Measurements from ENCODE around the gene ZBTB1.
"Not testable (repeated sequence)": the region's sequence is repeated elsewhere in the genome, so short reads cannot be mapped to it uniquely, and the experiment has no call there.

ZBTB1 gene

DNA sequence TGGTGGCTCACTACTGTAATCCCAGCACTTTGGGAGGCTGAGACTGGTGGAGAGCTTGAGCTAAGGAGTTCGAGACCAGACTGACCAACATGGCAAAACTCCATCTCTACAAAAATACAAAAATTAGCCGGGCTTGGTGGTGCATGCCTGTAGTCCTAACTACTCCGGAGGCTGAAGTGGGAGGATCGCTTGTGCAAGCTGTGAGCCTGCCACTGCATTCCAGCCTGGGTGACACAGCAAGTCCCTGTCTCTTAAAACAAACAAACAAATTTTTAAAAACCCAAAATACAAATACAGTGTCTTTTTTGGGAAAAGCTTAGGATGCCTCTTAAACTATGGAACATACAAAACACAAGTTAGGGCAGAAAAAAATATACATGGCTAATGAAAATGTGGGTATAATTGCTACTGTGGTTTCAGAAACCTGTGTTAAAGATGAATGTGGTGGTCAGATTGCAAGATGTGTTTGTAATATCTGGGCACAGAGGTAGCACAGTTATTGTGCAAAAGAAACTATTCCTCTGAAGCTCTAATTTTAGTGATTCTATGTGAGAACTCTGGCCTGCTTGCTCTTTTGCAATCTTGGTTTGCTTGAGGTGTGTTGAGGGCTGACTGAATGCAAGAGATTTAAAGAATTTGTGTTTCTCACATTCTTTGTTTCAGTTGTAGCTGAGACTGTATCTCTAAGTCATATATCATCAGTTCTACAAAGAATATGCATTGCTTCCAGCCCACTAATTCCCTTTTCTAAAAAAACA is 32.1 kb downstream of the ZBTB1 start:
- no peak for DNase-seq

DNA sequence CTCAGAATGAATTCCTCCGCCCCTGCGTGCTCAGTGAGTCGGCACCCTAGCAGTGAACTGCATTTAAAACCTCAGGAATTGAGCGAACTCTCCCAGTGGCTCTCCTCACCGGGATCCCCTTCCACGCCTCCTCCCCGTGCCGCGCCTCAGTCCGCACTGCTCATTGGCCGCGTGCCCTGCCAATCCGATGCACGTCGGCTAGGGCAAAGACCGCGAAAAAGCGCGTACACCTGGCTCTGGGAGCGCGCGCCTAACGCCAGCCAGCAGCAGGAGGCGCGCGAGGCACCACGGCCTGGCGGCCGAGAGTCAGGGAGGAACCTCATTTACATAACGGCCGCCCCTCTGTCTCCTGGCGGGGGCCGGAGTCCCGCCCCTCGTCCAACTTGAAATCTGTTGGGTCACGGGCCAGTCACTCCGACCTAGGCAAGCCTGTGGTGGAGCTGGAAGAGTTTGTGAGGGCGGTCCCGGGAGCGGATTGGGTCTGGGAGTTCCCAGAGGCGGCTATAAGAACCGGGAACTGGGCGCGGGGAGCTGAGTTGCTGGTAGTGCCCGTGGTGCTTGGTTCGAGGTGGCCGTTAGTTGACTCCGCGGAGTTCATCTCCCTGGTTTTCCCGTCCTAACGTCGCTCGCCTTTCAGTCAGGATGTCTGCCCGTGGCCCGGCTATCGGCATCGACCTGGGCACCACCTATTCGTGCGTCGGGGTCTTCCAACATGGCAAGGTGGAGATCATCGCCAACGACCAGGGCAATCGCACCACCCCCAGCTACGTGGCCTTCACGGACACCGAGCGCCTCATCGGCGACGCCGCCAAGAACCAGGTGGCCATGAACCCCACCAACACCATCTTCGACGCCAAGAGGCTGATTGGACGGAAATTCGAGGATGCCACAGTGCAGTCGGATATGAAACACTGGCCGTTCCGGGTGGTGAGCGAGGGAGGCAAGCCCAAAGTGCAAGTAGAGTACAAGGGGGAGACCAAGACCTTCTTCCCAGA is 35.9 kb downstream of the ZBTB1 start, which contains the start of gene HSPA2:
HSPA2 (plus strand) TSS at position 534 of the 995 bp plus-strand sequence; CDS start at position 643, 109 bp downstream.
- DNase-seq, result peak; percentile 97

DNA sequence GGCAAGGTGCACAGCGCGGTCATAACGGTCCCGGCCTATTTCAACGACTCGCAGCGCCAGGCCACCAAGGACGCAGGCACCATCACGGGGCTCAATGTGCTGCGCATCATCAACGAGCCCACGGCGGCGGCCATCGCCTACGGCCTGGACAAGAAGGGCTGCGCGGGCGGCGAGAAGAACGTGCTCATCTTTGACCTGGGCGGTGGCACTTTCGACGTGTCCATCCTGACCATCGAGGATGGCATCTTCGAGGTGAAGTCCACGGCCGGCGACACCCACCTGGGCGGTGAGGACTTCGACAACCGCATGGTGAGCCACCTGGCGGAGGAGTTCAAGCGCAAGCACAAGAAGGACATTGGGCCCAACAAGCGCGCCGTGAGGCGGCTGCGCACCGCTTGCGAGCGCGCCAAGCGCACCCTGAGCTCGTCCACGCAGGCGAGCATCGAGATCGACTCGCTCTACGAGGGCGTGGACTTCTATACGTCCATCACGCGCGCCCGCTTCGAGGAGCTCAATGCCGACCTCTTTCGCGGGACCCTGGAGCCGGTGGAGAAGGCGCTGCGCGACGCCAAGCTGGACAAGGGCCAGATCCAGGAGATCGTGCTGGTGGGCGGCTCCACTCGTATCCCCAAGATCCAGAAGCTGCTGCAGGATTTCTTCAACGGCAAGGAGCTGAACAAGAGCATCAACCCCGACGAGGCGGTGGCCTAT is 36.8 kb downstream of the ZBTB1 start:
- peak; percentile 65 for DNase-seq

DNA sequence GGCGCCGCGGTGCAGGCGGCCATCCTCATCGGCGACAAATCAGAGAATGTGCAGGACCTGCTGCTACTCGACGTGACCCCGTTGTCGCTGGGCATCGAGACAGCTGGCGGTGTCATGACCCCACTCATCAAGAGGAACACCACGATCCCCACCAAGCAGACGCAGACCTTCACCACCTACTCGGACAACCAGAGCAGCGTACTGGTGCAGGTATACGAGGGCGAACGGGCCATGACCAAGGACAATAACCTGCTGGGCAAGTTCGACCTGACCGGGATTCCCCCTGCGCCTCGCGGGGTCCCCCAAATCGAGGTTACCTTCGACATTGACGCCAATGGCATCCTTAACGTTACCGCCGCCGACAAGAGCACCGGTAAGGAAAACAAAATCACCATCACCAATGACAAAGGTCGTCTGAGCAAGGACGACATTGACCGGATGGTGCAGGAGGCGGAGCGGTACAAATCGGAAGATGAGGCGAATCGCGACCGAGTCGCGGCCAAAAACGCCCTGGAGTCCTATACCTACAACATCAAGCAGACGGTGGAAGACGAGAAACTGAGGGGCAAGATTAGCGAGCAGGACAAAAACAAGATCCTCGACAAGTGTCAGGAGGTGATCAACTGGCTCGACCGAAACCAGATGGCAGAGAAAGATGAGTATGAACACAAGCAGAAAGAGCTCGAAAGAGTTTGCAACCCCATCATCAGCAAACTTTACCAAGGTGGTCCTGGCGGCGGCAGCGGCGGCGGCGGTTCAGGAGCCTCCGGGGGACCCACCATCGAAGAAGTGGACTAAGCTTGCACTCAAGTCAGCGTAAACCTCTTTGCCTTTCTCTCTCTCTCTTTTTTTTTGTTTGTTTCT is 37.6 kb downstream of the ZBTB1 start:
- peak; percentile 64 for DNase-seq

DNA sequence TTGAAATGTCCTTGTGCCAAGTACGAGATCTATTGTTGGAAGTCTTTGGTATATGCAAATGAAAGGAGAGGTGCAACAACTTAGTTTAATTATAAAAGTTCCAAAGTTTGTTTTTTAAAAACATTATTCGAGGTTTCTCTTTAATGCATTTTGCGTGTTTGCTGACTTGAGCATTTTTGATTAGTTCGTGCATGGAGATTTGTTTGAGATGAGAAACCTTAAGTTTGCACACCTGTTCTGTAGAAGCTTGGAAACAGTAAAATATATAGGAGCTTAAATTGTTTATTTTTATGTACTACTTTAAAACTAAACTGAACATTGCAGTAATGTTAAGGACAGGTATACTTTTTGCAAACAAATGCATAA is 38.2 kb downstream of the ZBTB1 start:
- DNase-seq, result no peak

DNA sequence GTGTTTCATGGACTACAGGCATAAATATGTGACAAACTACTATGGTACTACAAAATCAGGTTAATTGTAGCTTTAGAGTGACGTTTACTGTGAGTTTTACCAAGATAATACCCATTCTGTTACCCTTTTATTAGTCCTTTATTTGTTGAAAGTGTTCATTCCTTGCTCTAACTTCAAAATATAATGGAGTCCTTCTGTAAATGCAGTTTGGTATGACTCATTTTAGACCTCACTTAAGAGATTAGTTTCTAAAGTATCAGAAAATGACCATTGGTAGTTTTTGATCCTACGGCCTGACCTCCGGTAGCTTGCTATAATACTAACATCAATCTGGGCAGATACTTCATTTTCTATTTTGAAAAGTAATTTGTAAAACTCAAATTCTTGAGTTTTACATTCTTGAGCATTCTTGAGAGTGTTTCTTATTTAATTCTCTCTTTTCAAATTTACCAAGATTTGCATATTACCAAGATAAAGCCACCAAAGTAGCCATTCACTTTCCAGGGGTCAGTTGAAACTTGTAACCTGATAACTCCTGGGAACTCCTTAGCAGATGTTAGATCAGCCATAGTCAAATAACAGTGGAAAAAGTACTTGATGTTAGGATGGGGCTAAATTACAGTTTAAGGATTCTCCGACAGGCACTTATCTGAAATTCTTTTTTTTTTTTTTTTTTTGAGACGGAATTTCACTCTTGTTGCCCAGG is 40.2 kb downstream of the ZBTB1 start:
- DNase-seq, result no peak

DNA sequence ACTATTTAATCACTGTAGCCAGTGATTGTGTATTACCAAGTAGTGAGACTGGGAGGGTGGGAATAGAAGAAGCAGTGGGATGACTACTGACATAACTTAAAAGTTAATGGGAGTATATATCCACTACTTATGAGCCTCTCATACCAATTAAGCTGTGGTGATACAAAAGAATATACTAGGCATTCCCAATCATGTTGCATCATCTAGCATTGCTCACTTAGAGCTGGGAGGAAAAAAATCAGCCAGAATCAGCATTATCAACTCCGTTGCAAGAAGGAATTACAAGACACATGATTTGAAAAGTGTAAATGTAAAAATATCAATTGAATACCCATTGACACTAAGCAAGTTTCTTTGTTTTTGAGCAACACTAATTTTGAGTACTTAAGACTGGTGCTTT is 44.4 kb downstream of the ZBTB1 start:
- no peak for DNase-seq

DNA sequence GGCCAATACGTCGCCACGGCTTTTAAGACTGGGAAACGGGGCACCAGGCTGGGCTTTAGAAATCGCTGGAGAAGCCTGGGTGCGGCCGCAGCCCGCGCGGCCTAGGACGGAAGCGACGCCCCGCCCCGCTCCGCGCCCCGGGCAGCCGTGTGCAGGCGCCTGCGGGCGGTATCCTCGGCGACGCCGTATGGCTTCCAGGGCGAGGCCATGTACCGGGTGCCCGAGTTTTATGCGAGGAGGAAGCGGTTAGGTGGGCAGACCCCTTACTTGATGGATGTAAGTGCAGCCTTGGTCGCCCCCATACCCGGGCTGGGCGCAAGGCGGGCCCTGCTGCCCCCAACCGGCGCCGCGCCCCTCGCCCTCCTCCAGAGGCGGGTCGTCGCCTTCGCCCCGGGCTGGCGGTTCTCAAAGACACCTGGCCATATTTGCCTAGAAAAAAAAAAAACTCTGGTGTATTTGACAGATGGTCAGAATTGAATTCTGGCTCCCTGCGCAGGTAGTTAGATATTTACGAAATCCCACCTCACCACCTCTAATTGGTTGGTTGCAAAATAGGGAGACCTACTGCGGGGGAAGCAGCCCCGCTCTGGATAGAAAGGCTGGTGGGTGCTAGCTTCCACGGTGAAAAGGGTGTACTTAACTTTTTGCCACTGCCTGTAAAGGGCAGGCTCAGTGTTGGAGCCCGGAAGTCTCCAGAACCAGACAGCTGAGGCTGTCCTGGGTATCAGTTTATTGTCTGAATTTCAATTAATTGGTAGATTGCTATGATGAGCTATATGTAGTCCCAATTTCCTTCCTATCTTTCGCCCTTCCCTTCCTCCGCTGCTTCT is 45.4 kb downstream of the ZBTB1 start, which contains the start of gene PPP1R36:
PPP1R36 (plus strand) TSS at position 171 of the 830 bp plus-strand sequence; CDS start at position 208, 37 bp downstream.
- peak; percentile 77 for DNase-seq

DNA sequence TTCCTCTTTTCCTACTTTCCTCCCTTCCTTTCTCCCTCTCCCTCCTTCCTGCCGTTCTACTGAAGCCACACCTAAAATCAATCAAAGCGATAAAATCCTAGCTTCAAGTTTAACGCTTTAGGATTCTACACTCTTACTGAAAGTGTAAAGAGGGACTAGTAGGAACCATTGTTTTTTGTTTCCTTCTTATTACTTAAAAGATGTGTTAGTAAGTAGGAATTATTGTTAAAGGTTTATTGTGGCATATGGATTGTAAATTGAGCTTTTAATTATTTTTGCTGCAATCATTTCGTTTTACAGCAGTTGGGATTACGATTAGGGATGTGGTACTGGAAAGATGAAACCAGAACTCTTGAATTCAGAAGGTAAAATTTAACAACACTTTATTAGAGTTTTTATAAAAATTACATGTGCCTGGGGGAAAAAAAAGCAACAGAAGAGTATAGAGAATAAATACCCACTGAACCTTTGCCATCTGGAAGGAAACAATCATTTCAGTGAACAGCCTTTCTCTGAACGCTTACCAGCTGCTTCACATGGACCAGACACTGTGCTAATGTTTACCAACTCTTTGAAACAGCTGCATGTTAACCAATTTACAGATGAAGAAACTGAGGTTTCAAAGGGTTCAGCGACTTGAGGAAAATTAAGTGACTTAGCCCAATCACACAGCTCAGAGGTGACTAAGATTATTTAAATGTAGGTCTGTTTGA is 46.2 kb downstream of the ZBTB1 start:
- DNase-seq, result no peak

DNA sequence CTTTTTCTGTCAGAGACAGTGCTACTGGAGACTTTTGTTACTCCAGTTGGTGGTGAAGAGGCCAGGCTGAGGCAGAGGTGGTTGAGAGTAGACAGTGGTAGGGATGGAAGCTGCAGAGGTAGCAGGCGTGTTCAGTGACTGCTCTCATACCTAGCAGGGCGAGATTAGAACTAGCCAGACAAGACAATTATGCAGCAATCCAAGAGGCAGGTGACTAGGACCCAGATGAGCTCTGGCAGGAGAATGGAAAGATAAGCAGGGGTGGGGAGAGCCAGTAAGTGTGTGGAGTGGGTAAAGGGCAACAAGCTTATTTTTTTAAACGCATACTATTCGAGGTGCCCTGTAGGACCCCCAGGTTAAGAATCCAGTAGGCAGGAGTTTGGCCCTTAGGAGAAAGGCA is 50.0 kb downstream of the ZBTB1 start:
- no peak for DNase-seq

DNA sequence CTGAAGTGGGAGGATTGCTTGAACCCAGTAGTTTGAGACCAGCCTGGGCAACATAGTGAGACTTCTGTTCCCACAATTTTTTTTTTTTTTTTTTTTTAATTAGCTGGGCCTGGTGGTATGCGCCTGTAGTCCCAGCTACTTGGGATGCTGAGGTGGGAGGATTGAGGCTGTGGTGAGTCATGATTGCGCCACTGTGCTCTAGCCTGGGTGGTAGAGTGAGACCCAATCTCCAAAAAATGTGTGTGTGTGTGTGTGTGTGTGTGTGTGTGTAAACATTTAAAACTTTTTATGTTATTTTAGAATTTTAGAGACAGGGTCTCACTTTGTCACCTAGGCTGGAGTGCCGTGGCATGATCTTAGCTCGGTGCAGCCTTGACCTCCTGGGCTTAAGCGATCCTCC is 52.0 kb downstream of the ZBTB1 start:
- DNase-seq, result no peak

DNA sequence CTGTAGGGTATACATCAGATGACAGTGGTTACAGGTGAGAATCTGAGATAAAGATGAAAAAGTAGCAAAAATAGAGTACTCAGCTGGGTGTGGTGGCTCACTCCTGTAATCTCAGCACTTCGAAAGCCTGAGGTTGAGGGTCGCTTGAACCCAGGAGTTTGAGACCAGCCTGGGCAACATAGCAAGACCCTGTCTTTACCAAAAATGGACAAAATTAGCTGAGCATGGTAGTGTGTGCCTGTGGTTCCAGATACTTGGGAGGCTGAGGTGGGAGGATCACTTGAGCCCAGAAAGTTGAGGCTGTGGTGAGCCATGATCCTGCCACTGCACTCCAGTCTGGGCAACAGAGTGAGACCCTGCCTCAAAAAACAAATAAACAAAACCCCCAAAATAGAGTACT is 53.6 kb downstream of the ZBTB1 start:
- not testable (repeated sequence) for DNase-seq

DNA sequence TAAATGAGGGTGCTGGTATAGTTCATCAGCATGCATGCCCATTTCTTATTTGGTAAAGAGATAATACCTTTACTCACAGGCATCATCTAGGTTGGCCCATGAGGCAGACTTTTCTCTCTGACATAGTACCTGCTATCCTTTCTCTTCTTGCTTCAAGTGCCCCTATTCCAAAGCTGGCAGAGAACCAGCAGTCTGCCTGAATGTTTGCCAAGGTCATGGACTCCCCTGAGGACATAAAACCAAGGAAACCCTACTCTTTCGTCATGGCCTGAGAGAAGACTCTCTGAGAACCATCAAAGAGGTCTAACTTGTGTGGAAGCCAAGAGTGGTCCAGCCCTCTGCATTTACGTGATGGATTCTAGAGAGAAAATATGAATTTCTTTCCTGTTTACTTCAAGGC is 57.1 kb downstream of the ZBTB1 start:
- no peak for DNase-seq

DNA sequence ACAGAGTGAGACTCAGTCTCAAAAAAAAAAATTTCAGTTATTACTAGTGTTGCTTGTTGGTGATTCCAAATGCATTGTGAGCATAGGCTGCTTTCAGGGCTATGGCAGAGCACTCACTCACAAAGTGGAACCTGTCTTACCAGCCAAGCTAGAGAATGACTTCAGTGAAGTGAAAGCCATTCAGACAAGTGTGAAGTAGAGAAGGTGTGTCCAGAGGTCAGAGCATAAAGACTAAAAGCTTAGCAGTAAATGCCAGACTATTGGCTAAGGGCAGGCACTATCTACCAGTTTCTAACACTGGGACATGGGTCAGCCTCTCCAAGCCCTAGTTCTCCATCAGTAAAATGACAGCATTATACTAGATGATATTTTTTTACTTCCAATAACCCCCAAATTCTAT is 57.9 kb downstream of the ZBTB1 start:
- DNase-seq, result no peak

DNA sequence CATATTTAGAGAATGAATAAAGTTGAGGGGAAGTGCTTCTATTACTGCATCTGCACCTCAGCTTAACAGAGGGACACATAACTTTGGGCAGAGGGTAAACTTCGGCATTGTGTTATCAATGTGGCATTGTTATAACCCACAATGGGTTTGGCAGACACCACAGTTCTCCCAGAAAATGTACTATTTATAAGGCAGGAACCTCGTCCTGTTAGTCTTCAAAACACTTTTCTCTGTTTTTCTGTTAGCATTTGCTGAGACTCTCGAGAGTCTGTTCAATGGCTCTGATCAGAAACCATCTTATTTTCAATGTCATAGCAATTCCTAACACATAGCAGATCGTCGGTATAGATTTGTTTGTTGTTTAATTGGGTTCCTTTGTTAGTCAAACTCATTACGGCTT is 59.1 kb downstream of the ZBTB1 start:
- DNase-seq, result no peak

DNA sequence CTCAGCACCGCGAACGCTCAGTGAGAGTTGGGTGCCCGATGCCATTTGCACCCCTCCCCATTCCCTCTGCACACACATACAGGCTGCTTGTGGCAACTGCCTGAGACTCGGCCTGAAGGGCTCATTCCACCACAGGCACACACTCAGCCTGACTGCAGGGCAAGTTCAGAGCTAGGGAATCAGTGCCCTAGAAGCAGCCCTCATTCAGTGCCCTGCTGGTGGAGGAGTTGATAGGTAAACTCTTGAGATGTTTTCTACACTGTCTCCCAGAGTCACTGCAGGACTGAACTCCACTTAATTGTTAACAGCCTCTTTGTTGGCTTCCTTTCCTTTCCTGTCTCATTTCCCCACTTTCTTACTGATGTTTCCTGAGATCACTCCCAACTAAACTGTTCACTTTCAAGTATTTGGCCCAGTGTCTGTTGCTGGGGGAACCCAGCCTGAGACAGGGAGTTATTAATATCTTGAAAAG is 62.1 kb downstream of the ZBTB1 start:
- no peak for DNase-seq

DNA sequence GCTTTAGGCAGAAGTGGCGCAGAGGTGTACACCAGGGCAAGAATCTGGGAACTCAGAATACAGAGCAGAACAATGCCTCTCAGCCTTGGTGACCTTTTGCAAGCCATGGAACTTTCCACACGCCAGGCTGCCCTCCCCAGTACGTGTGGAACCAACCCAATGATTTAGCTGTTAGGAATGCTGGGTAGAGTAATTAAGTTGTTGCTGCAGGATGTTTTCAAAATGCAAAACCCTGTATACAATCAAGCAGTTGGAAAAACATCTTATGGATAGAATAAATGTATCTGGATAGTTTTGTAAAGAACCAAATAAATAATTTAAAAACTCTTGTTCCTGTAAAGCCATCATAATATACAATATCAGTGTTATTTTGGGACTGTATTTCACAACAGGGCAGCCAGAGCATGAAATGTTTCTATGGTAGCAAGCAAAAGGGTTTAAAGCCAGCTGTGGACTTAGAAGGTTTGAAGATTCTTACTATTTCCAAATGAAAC is 64.6 kb downstream of the ZBTB1 start:
- DNase-seq, result no peak

DNA sequence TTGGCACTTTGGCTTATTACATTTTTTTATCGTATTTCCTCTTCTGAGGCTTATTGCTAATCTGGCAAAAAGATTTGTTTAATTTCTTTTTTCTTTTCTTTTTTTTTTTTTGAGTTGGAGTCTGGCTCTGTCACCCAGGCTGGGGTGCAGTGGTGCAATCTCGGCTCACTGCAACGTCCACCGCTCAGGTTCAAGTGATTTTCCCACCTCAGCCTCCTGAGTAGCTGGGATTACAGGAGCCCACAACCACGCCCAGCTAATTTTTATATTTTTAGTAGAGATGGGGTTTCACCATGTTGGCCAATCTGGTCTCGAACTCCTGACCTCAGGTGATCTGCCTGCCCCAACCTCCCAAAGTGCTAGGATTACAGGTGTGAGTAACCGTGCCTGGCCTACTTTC is 65.1 kb downstream of the ZBTB1 start:
- DNase-seq, result not testable (repeated sequence)

DNA sequence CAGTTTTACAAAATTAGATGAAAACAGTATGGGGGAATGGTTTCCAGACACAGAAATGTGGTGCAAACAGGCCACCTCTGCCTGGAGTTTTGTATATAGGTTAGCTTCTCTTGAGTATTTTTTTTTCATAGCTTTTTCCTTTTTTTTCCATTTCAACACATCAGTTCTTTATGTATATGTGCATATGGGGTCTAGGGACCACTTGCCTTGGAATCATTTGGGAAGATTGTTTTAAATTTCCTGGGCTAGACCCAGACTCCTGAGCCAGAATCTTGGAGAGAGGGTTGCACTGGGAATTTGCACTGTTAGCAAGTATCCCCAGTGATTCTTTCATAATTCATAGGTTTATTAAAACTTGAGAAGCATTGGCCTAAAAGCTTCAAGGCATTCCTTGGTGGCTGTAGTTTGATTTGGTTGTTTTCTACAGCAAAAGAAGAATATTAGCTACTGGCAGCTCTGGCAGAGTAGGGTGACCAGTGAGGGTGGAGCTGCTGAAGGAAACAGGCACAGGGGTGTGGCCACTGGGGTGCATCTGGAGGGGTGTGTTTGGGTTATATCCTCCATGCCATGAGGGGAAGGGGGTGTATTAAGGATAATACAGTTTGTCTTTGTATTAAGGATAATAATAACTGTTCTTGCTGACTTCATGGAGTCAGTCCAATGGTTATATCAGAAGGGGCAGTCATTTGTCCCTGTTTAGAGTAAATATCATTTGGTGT is 68.0 kb downstream of the ZBTB1 start:
- DNase-seq, result no peak

All from activated CD8-positive, alpha-beta memory T cell treated with anti-CD3 and anti-CD28 coated beads for 24 hours (primary cell).